Bladder microvascular endothelial cell (primary cell): ENCODE measurements around the gene SATB2. TPM values are rescaled to one million over a fixed set of nuclear protein-coding genes. Genes with fewer than 3 reads are reported as not detected.

Experiments used
- total RNA-seq: library from RNA; depleted of rRNA; stranded (reverse); fragments of >200 nt; gene quantifications from 2 replicates; pipeline ENCODE4 v1.2.3, GENCODE V29; 2014

Gene SATB2
- 0.65 and 1.6 TPM in 2 replicates for total RNA-seq

DNA sequence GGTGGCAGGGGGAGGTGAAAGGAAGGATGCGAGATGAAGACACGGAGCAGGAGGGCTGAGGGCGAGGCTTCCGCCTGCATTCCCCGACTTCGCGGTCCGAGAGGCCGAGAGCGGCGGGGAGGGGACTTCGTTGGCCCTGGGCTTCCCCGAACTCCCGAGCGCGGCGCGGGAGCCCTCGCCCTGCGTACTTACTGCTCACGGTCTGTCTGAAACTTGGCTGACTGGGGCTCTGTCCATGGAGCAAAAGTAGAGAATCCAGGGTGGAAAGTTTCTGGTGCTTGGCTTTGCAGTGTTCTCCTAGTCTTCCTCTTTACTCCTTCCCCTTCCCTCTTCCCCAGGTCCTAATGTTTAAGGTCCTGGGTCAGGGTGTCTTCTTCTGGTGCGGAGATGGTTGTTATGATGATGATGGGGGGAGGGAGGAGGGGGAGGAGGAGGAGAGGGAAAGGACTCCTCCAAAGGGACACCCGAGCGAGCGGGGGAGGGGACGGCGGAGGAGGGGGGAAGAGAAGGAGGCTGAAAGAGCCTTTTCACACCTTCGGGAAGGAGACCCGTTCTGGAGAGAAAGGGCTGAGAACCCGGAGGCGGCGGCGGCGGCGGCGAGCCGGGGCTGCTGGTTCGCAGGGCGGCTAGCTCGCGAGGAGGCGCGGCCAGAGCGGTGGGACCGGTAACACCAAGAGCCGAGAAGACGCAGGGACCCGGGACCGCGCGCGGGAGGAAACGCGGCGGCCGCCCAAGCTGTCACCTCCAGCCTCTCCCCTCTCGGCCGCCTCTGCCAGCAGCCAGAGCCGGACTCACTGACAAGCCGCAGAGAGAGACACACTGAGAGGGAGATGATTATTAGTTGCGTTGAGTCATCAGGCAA is at the start of gene SATB2:
Gene SATB2, minus strand, starts transcription at position 793 of the 862 bp plus-strand sequence. CDS start 1,902 bp downstream, outside the sequence.

